GM12878 (cell line): ENCODE data around the gene R3HDM2. TPM values are rescaled to one million over a fixed set of nuclear protein-coding genes. Genes with fewer than 3 reads are reported as not detected.
"Not testable (repeated sequence)": the region's sequence is repeated elsewhere in the genome, so short reads cannot be mapped to it uniquely, and the experiment has no call there.

Experiments used
- ATAC-seq: fragments of 200-7000 bp; cut with Tn5 transposase; 3 replicates; pipeline ENCODE4 v1.9.1; 2020; ENCODE audit warnings: mild to moderate bottlenecking, moderate library complexity
- BruUV-seq: library from RNA; stranded (reverse); fragments of 400-500 nt; replicated peaks from 2 replicates; lab custom pipeline; 2021; lab: Mats Ljungman, UMichigan
- CTCF ChIA-PET: fragments of 300-600 bp; sonication (Branson Sonifier 250); formaldehyde crosslinking; extraction: SDS; loops from one replicate; lab custom pipeline; 2021; ENCODE audit warnings: inconsistent platforms; lab: Yijun Ruan, JAX
- POLR2A ChIA-PET: fragments of 350-600 bp; formaldehyde crosslinking; extraction: SDS; loops from one replicate; lab custom pipeline; 2021; ENCODE audit warnings: inconsistent platforms; lab: Charles Lee
- RAD21 ChIA-PET: fragments of 300-600 bp; sonication (Branson Sonifier 250); formaldehyde crosslinking; loops from one replicate; lab custom pipeline; 2023; ENCODE audit warnings: antibody characterized with exemption; ENCODE audit not compliant: unreplicated experiment; lab: Charles Lee
- SMC1A ChIA-PET: fragments of 300-600 bp; sonication (Branson Sonifier 250); formaldehyde crosslinking; loops from one replicate; lab custom pipeline; 2023; ENCODE audit not compliant: unreplicated experiment, uncharacterized antibody; lab: Charles Lee
- DNase-seq: peaks from one replicate; pipeline ENCODE4 v3.0.0-alpha.2; 2011; ENCODE audit warnings: low read depth, low spot score
- FAIRE-seq: peaks from 3 replicates; lab custom pipeline; 2011; peaks lifted over from hg19 to GRCh38; lab: Jason Lieb, UNC
- H2AFZ ChIP-seq: 2 replicates; pipeline ENCODE4 v1.6.0; 2011; ENCODE audit warnings: low read depth, low read length, control low read depth; ENCODE audit not compliant: control insufficient read depth
- H3K27ac ChIP-seq: 2 replicates; pipeline ENCODE4 v1.5.1; 2011; ENCODE audit warnings: control low read depth; ENCODE audit not compliant: control insufficient read depth, insufficient read depth
- H3K27me3 ChIP-seq, 2 experiments: replicated peaks in 1 of 2; 2 replicates each; pipeline versions ENCODE4 v1.6.0 to v1.6.1; 2011; ENCODE audit warnings: low read length in 1 of 2; ENCODE audit not compliant: control insufficient read depth in 2 of 2, insufficient read depth in 2 of 2
- H3K36me3 ChIP-seq, 2 experiments: 2 replicates each; pipeline ENCODE4 v1.5.1; 2011; ENCODE audit warnings: low read length in 1 of 2; ENCODE audit not compliant: control insufficient read depth in 2 of 2, insufficient read depth in 2 of 2
- H3K4me1 ChIP-seq: 2 replicates; pipeline ENCODE4 v1.6.1; 2011; ENCODE audit warnings: mild to moderate bottlenecking, low read length, moderate library complexity, mixed read lengths; ENCODE audit not compliant: control insufficient read depth, insufficient read depth
- H3K4me2 ChIP-seq: 2 replicates; pipeline ENCODE4 v1.6.0; 2011; ENCODE audit warnings: control low read depth; ENCODE audit not compliant: control insufficient read depth, insufficient read depth
- H3K4me3 ChIP-seq: fragments of 200-600 bp; sonication (generic); 2 replicates; pipeline ENCODE4 v1.5.1; 2016
- H3K79me2 ChIP-seq: 2 replicates; pipeline ENCODE4 v1.6.0; 2011; ENCODE audit warnings: low read length; ENCODE audit not compliant: control insufficient read depth, insufficient read depth
- H3K9ac ChIP-seq: 2 replicates; pipeline ENCODE4 v1.8.0; 2011; ENCODE audit warnings: low read length, control low read depth, mixed read lengths; ENCODE audit not compliant: control insufficient read depth, insufficient read depth
- H3K9me3 ChIP-seq: replicated peaks from 3 replicates; pipeline ENCODE4 v1.5.1; 2011; ENCODE audit warnings: mild to moderate bottlenecking, low read length; ENCODE audit not compliant: control insufficient read depth, insufficient read depth
- H4K20me1 ChIP-seq: 2 replicates; pipeline ENCODE4 v1.6.0; 2011; ENCODE audit not compliant: control insufficient read depth, insufficient read depth
- ATF3 ChIP-seq: IDR thresholded peaks from 2 replicates; pipeline ENCODE4 v1.6.1; 2011; ENCODE audit warnings: low read depth, mild to moderate bottlenecking, low read length, moderate library complexity, borderline replicate concordance; ENCODE audit errors: extremely low read depth
- CEBPZ ChIP-seq: fragments of 150-350 bp; IDR thresholded peaks from 2 replicates; pipeline ENCODE4 v1.6.1; 2016; ENCODE audit warnings: low read depth, low read length
- CTCF ChIP-seq, 3 experiments: IDR thresholded peaks in 2 of 3; conservative IDR thresholded peaks in 1 of 3; 2 replicates each; pipeline ENCODE4 v1.5.1; 2011; ENCODE audit warnings: low read depth in 3 of 3, low read length in 3 of 3, mild to moderate bottlenecking in 3 of 3, control low read depth in 2 of 3, moderate library complexity in 2 of 3, inconsistent platforms in 1 of 3, mixed read lengths in 1 of 3; ENCODE audit not compliant: control insufficient read depth in 2 of 3, insufficient read depth in 1 of 3; ENCODE audit errors: extremely low read depth in 1 of 3
- PBX3 ChIP-seq: IDR thresholded peaks from 2 replicates; pipeline ENCODE4 v1.6.1; 2011; ENCODE audit warnings: mild to moderate bottlenecking, low read depth, low read length, moderate library complexity; ENCODE audit not compliant: insufficient replicate concordance
- WGBS: methylation state at CpG from one replicate; pipeline ENCODE4 v1.1.6; 2016; ENCODE audit warnings: low lambda C conversion rate; ENCODE audit not compliant: insufficient replicate concordance, insufficient coverage; ENCODE audit errors: missing lambda C conversion rate; 5-methylcytosine and 5-hydroxymethylcytosine counted together
- in situ Hi-C: fragments of 300-500 bp; cut with MboI; formaldehyde crosslinking; loops from 9 replicates; pipeline ENCODE4 v1.14.3; 2018; ENCODE audit warnings: mixed read lengths
- intact Hi-C: fragments of 100-400 bp; cut with micrococcal nuclease; formaldehyde crosslinking; loops from one replicate; pipeline ENCODE4 v1.14.2; 2022; ENCODE audit not compliant: unreplicated experiment
- polyA plus RNA-seq, 11 experiments: library from polyadenylated mRNA; depleted of rRNA in 4 of 11; unstranded in 6 of 11; stranded (reverse) in 5 of 11; fragments of >200 nt; fragmentation: Nextera tagmentation in 4 of 11; fragmentation: Illumina TruSeq in 1 of 11; extraction: Ambion mirVana in 4 of 11; extraction: Trizol in 1 of 11; gene quantifications; 1 replicate in 1 of 11; 2 replicates in 10 of 11; pipeline versions ENCODE4 v1.2.1 to v1.2.3, GENCODE V29; 2011 to 2016; ENCODE audit warnings: inconsistent platforms in 2 of 11, missing spikeins in 2 of 11, low read depth in 1 of 11
- total RNA-seq, 4 experiments: library from RNA; depleted of rRNA in 3 of 4; stranded (reverse); fragments of >200 nt in 3 of 4; fragmentation: Illumina TruSeq in 1 of 4; extraction: Trizol in 1 of 4; gene quantifications; 2 replicates each; pipeline versions ENCODE4 v1.2.1 to v1.2.3, GENCODE V29; 2013 to 2021

Gene R3HDM2
- total and polyA plus RNA-seq, 10 of the 15 experiments (the other 5 are each of a cell fraction or from before 2014, with no cell fraction given), result 4.6 to 26.1 (median 11.2) TPM

GRCh38 chr12:57444337-57444736 lies 13.5 kb upstream of the R3HDM2 start:
- H4K20me1 ChIP-seq, H3K79me2 ChIP-seq, H3K4me2 ChIP-seq, intact Hi-C loops, H3K9ac ChIP-seq, FAIRE-seq, SMC1A ChIA-PET, H3K27me3 ChIP-seq, H3K4me1 ChIP-seq, H3K36me3 ChIP-seq, H2AFZ ChIP-seq, ATAC-seq, in situ Hi-C loops, BruUV-seq, H3K4me3 ChIP-seq, DNase-seq, H3K27ac ChIP-seq, H3K9me3 ChIP-seq: not testable (repeated sequence)
- 71% methylated on average over 6 of the region's 6 CpGs for WGBS
- ChIA-PET CTCF (interaction anchor here (0.9 to 6.3 kb wide), 6 partner anchors 9 to 201 kb away, joined by 3 to 49 read pairs (median 6); partner anchors contain the start of gene INHBE), RAD21 (interaction anchor here (1.3 to 1.5 kb wide), 2 partner anchors 9 to 15 kb away, joined by 3 to 5 read pairs; partner anchors contain the start of gene GLI1), POLR2A (interaction anchor here (2.3 kb wide), 1 partner anchor 11 kb away, joined by 5 read pairs; the partner anchor contains the start of gene INHBE)

GRCh38 chr12:57441846-57442427 lies 11.1 kb upstream of the R3HDM2 start:
- RAD21 ChIA-PET, result interaction anchor here (1.1 to 1.2 kb wide), 2 partner anchors 131 to 134 kb away, joined by 3 read pairs; no protein-coding TSS in a partner anchor
- no peaks in the 10 kb centered on the region for H3K79me2 ChIP-seq
- POLR2A ChIA-PET, result no interaction called here
- SMC1A ChIA-PET, result interaction anchor here (1.0 to 2.0 kb wide), 3 partner anchors 11 to 133 kb away, joined by 3 to 7 read pairs (median 3); no protein-coding TSS in a partner anchor
- no peaks in the 10 kb centered on the region; the same call in 1 of the 3 replicates for H3K9me3 ChIP-seq
- no peak overlapping the region for H3K9ac ChIP-seq
- H2AFZ ChIP-seq, result no peak overlapping the region
- no TSS peak for BruUV-seq
- DNase-seq (no peak), FAIRE-seq (no peak), ATAC-seq (no peak)
- in situ Hi-C loops (no loop called here), intact Hi-C loops (no loop called here)
- no peaks in the 10 kb centered on the region for H3K36me3 ChIP-seq
- H3K27me3 ChIP-seq, result no peaks in the 10 kb centered on the region
- no peak overlapping the region for H3K27ac ChIP-seq
- H3K4me2 ChIP-seq, result no peak overlapping the region
- 44% methylated on average over 1 of the region's 1 CpG for WGBS
- H3K4me1 ChIP-seq, result no peaks in the 10 kb centered on the region
- CTCF ChIA-PET, result interaction anchor here (6.3 kb wide), 1 partner anchor 12 kb away, joined by 49 read pairs; the partner anchor contains the start of gene INHBE
- no peaks in the 10 kb centered on the region for H4K20me1 ChIP-seq
- H3K4me3 ChIP-seq, result no peak overlapping the region
- no peak for TF ChIP-seq ATF3
- TF ChIP-seq CTCF (IDR thresholded peaks at IDR 0.05 in 2 of 3, conservative IDR thresholded peaks at IDR 0.05 in 1 of 3; ENCODE audit: control insufficient read depth in 2 of 3, extremely low read depth in 1 of 3, insufficient read depth in 1 of 3, low read depth in 3 of 3, low read length in 3 of 3), result no peak
- TF ChIP-seq PBX3, result no peak
- no peak for TF ChIP-seq CEBPZ
